Inflammatory macrophage (primary cell): ENCODE measurements around the gene CLIP2.
"Not testable (repeated sequence)": the region's sequence is repeated elsewhere in the genome, so short reads cannot be mapped to it uniquely, and the experiment has no call there.

Experiments used
- DNase-seq, 2 donors: peaks; one replicate each; pipeline ENCODE4 v3.0.0-alpha.2; 2020 to 2022

CLIP2 gene

GRCh38 chr7:74375726-74376220 is 86.6 kb downstream of the CLIP2 start:
- DNase-seq = no peak

GRCh38 chr7:74376256-74377036 is 87.2 kb downstream of the CLIP2 start:
- DNase-seq = no peak

GRCh38 chr7:74379938-74380337 is 90.7 kb downstream of the CLIP2 start:
- DNase-seq = no peak

- peak; percentile 22 to 61 for DNase-seq
Observed at GRCh38 chr7:74380720-74381119, 91.5 kb downstream of the CLIP2 start.

GRCh38 chr7:74384086-74384485 is 94.9 kb downstream of the CLIP2 start:
- DNase-seq = not testable (repeated sequence)

GRCh38 chr7:74384854-74385253 is 95.6 kb downstream of the CLIP2 start:
- DNase-seq = not testable (repeated sequence)

- DNase-seq = no peak
Observed at GRCh38 chr7:74387606-74388005, 98.4 kb downstream of the CLIP2 start.

GRCh38 chr7:74388880-74389415 is 99.7 kb downstream of the CLIP2 start:
- DNase-seq = no peak

- DNase-seq = peak; percentile 12 to 37
Observed at GRCh38 chr7:74393722-74394121, 104.5 kb downstream of the CLIP2 start.

- DNase-seq = peak in 1 of 2 donors; percentile 21
Observed at GRCh38 chr7:74394601-74395000, 105.4 kb downstream of the CLIP2 start.

GRCh38 chr7:74395745-74396311 is 106.6 kb downstream of the CLIP2 start:
- DNase-seq = no peak

- no peak for DNase-seq
Observed at GRCh38 chr7:74396993-74397392, 107.8 kb downstream of the CLIP2 start.

- DNase-seq = no peak
Observed at GRCh38 chr7:74398426-74398825, 109.2 kb downstream of the CLIP2 start.

- no peak for DNase-seq
Observed at GRCh38 chr7:74399006-74399405, 109.8 kb downstream of the CLIP2 start.

- no peak for DNase-seq
Observed at GRCh38 chr7:74400420-74401136, 111.4 kb downstream of the CLIP2 start.

- peak; percentile 61 to 65 for DNase-seq
Observed at GRCh38 chr7:74401137-74401859, 112.1 kb downstream of the CLIP2 start.

GRCh38 chr7:74402668-74403067 is 113.5 kb downstream of the CLIP2 start:
- DNase-seq = not testable (repeated sequence)

GRCh38 chr7:74403521-74404387 is 114.5 kb downstream of the CLIP2 start:
- DNase-seq = no peak

- no peak for DNase-seq
Observed at GRCh38 chr7:74404388-74404700, 115.1 kb downstream of the CLIP2 start.

- DNase-seq = no peak
Observed at GRCh38 chr7:74404741-74405140, 115.5 kb downstream of the CLIP2 start.

- no peak for DNase-seq
Observed at GRCh38 chr7:74405191-74405898, 116.1 kb downstream of the CLIP2 start.
